Measurements from ENCODE around the gene HOGA1.
A peak's percentile ranks its signal among the peaks of the same experiment; 100 is the strongest.
"Not testable (repeated sequence)": the region's sequence is repeated elsewhere in the genome, so short reads cannot be mapped to it uniquely, and the experiment has no call there.

HOGA1 gene

DNA sequence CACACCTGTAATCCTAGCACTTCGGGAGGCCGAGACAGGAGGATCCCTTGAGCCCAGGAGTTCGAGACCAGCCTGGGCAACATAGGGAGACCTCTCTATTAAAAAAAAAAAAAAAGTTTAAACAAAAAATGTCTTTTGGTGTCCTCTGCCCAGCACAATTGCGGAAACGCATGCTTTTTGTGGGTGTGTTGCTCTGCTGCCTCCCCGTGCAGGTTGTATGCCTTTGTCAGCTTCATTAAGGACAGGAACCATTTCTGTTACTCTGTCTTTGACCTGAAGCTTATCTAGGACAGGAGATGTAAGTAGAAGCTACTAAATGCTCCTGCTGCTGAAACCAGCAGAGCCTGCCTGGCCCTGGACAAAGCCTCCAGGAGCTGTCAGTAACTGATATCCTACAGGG lies 32.9 kb upstream of the HOGA1 start:
- TF ChIP-seq, protein P1, sequence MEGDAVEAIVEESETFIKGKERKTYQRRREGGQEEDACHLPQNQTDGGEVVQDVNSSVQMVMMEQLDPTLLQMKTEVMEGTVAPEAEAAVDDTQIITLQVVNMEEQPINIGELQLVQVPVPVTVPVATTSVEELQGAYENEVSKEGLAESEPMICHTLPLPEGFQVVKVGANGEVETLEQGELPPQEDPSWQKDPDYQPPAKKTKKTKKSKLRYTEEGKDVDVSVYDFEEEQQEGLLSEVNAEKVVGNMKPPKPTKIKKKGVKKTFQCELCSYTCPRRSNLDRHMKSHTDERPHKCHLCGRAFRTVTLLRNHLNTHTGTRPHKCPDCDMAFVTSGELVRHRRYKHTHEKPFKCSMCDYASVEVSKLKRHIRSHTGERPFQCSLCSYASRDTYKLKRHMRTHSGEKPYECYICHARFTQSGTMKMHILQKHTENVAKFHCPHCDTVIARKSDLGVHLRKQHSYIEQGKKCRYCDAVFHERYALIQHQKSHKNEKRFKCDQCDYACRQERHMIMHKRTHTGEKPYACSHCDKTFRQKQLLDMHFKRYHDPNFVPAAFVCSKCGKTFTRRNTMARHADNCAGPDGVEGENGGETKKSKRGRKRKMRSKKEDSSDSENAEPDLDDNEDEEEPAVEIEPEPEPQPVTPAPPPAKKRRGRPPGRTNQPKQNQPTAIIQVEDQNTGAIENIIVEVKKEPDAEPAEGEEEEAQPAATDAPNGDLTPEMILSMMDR (IDR thresholded peaks at IDR 0.05; ENCODE audit: insufficient read depth, low read length, missing control alignments): no peak
- CTCF ChIA-PET: interaction anchor here (0.6 to 10.3 kb wide), 10 partner anchors 11 to 179 kb away, joined by 3 to 188 read pairs (median 5); partner anchors contain the start of genes ANKRD2, RRP12 and UBTD1
- POLR2A ChIA-PET: no interaction called here
- DNase-seq (ENCODE audit: low read depth, low spot score): no peak
- no peak overlapping the region for H3K4me3 ChIP-seq (ENCODE audit: low read depth, low read length)

DNA sequence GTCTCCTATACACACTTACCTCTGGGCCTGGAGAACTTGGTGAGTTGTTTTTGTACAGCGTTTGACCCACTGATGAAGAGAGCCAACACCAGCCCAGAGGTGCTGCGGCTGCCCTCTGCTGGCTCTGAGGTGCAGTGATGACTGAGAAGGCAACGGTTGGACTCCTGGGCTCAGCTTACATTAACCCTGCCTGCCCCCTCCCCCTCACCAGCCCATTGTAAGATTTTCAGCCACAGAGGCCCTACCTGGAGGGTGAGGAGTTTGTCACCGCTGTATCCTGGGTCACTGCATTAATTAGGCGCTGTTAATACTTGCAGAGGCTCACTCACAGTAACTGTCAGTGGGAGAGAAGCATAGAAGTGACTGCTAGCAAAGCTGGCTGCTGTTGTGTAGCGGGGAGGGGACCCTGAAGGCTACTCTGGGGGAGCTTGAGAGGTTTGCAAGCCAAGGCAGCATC lies 30.6 kb upstream of the HOGA1 start:
- H3K4me3 ChIP-seq (ENCODE audit: low read depth, low read length): no peak overlapping the region
- no peak for DNase-seq (ENCODE audit: low read depth, low spot score)
- TF ChIP-seq, protein P1 (IDR thresholded peaks at IDR 0.05; ENCODE audit: insufficient read depth, low read length, missing control alignments): peak; percentile 96
- POLR2A ChIA-PET: interaction anchor here (0.8 to 1.4 kb wide), 3 partner anchors 11 to 100 kb away, joined by 3 to 5 read pairs (median 4); no protein-coding TSS in a partner anchor
- CTCF ChIA-PET: interaction anchor here (0.7 to 10.3 kb wide), 37 partner anchors 8 to 173 kb away, joined by 3 to 188 read pairs (median 4); partner anchors contain the start of genes ANKRD2, HOGA1 and UBTD1

DNA sequence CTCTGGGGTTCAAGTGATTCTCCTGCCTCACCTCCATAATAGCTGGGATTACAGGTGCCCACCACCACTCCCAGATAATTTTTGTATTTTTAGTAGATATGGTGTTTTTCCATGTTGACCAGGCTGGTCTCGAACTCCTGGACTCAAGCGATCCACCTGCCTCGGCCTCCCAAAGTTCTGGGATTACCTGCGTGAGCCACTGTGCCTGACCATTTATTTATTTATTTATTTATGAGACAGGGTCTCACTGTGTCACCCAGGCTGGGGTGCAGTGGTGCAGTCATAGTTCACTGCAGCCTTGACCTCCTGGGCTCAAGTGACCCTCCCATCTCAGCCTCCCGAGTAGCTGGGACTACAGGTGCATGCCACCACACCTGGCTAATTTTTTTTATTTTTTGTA lies 29.9 kb upstream of the HOGA1 start:
- ChIA-PET POLR2A (interaction anchor here (0.8 to 1.4 kb wide), 3 partner anchors 12 to 101 kb away, joined by 3 to 5 read pairs (median 4); no protein-coding TSS in a partner anchor), CTCF (interaction anchor here (0.8 to 10.3 kb wide), 30 partner anchors 8 to 173 kb away, joined by 3 to 188 read pairs (median 4); partner anchors contain the start of genes ANKRD2, HOGA1 and UBTD1)
- DNase-seq (ENCODE audit: low read depth, low spot score); H3K4me3 ChIP-seq (ENCODE audit: low read depth, low read length): not testable (repeated sequence)

DNA sequence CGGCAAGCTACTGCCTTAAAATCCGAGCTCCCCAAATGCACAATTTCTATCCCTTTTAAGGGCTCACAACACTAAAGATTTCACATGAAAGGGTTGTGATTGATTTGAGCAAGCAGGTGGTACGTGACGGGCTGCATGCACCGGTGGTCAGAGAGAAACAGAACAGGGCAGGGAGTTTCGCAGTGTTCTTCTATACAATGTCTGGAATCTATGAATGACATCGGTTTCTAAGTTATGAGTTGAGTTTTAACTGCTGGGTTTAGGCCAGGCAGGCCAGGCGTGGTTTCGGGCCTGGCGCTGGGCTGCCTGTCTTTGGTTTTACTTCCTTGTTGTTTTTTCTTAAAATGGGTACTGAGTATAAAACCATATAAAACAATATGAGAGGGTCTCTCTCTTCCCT lies 28.6 kb upstream of the HOGA1 start:
- CTCF ChIA-PET: interaction anchor here (3.4 to 10.3 kb wide), 5 partner anchors 11 to 92 kb away, joined by 25 to 188 read pairs (median 150); partner anchors contain the start of genes ANKRD2 and UBTD1
- H3K4me3 ChIP-seq (ENCODE audit: low read depth, low read length); POLR2A ChIA-PET; DNase-seq (ENCODE audit: low read depth, low spot score): not testable (repeated sequence)

DNA sequence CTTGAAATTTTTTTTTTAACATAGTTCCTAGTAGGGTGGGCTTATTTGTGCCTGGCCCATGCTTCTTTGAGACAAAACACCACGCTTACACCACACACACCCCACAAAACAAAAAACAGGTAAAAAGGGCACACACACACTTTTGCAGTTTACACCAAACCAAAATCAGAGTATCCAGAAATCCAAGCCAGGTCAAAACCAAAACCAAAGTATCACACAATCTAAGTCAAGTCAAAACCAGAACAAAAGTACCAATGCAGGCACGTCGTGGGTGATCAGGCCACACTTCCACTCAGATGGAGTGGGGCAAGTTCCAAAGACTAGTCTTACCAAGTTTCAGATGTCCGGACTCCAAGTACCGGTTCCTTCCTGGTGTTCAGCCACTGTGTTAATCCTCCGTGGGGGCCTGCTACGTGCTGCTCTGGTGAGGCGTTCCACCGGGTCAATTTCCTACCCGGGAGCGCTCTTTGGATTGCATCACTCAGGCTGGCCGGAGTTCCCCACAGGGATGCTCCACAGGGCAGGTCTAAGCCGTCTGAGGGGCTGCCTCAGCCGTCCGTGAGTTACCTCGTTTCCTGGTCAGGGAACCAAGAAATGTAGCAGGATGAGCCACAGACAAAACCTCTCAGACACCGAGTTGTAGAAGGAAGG lies 23.3 kb upstream of the HOGA1 start:
- CTCF ChIA-PET: interaction anchor here (3.2 kb wide), 1 partner anchor 12 kb away, joined by 13 read pairs; the partner anchor contains the start of gene ANKRD2
- POLR2A ChIA-PET; DNase-seq (ENCODE audit: low read depth, low spot score); H3K4me3 ChIP-seq (ENCODE audit: low read depth, low read length): not testable (repeated sequence)

DNA sequence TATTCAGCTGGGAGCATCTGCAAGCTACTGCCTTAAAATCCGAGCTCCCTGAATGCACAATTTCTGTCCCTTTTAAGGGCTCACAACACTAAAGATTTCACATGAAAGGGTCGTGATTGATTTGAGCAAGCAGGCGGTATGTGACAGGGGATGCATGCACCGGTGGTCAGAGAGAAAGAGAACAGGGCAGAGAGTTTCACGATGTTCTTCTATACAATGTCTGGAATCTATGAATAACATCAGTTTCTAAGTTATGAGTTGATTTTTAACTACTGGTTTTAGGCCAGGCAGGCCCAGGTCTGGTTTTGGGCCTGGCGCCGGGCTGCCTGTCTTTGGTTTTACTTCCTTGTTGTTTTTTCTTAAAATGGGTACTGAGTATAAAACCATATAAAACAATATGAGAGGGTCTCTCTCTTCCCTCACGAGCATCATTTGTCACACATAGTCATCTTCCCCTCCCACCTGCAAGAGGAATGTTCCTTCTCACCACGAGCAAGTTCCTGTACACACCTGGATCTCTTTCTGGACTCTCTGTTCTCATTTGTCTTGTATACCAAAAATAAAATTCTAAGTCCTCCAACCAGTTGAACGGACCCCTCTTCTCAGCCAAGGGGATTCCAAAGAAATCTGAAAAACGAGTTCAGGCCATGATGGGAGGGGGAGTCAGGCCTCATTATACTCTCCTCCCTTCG lies 22.7 kb upstream of the HOGA1 start:
- H3K4me3 ChIP-seq (ENCODE audit: low read depth, low read length); POLR2A ChIA-PET; DNase-seq (ENCODE audit: low read depth, low spot score): not testable (repeated sequence)
- CTCF ChIA-PET: interaction anchor here (0.7 to 1.3 kb wide), 2 partner anchors 8 to 11 kb away, joined by 3 to 5 read pairs; no protein-coding TSS in a partner anchor

DNA sequence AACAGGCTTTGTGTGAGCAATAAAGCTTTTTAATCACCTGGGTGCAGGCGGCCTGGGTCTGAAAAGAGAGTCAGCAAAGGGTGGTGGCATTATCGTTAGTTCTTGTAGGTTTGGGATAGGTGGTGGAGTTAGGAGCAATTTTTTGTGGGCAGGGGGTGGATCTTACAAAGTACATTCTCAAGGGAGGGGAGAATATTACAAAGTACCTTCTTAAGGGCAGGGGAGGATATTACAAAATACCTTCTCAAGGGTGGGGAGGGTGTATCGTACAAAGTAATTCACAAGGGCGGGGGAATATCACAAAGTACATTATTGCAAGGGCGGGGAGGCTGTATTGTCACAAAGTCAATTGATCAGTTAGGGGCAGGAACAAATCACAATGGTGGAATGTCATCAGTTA lies 21.9 kb upstream of the HOGA1 start:
- DNase-seq (ENCODE audit: low read depth, low spot score); POLR2A ChIA-PET; H3K4me3 ChIP-seq (ENCODE audit: low read depth, low read length): not testable (repeated sequence)
- CTCF ChIA-PET: interaction anchor here (0.7 to 1.3 kb wide), 2 partner anchors 9 to 11 kb away, joined by 3 to 5 read pairs; no protein-coding TSS in a partner anchor

DNA sequence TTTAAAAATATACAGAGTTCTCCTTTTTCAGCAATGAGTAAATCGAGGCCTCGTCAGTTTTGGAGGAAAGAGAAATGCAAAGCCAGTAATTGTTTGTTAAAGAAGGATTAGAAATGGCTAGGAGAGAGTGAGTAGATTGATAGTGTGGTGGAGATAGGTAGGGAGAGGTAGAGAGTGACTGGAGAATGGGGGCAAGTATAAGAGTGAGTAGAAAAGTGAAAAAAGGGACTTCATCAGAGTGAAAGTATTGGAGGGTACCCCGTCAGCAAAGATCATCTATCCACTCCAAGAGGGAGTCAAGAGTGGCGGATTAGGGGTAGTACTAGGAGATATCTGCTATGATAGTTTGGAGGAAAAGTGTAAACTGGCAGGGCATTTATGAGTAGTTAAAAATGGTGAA lies 20.9 kb upstream of the HOGA1 start:
- TF ChIP-seq, protein P1 (IDR thresholded peaks at IDR 0.05; ENCODE audit: insufficient read depth, low read length, missing control alignments): no peak
- H3K4me3 ChIP-seq (ENCODE audit: low read depth, low read length): no peak overlapping the region
- DNase-seq (ENCODE audit: low read depth, low spot score): no peak
- CTCF ChIA-PET: no interaction called here
- POLR2A ChIA-PET: no interaction called here
